ENCODE measurements around the gene FGF14. TPM values are rescaled to one million over a fixed set of nuclear protein-coding genes. Genes with fewer than 3 reads are reported as not detected.
A peak's percentile ranks its signal among the peaks of the same experiment; 100 is the strongest.

Gene FGF14
- polyA plus RNA-seq, 1 of the 3 experiments (the other 2 are of a cell fraction), result 0.20 TPM

GRCh38 chr13:101985321-101985720, 416.5 kb downstream of the FGF14 start:
- Histone ChIP-seq H3F3A (replicated peaks; ENCODE audit: insufficient read depth) (no peaks in the 10 kb centered on the region), H3K9ac (no peak overlapping the region), H3K36me3 (replicated peaks in 1 of 2; ENCODE audit: control insufficient read depth in 1 of 2, insufficient read depth in 2 of 2, low read length in 1 of 2) (no peaks in the 10 kb centered on the region), H4K20me1 (ENCODE audit: insufficient read depth) (no peaks in the 10 kb centered on the region), H3K27me3 (ENCODE audit: insufficient read depth) (no peaks in the 10 kb centered on the region), H3K27ac (ENCODE audit: low read depth in 2 of 2, low read length in 1 of 2) (peak overlapping the region in 1 of 2 experiments; percentile 39; a peak in 1 of 4 replicates), H3K79me2 (ENCODE audit: insufficient read depth) (no peaks in the 10 kb centered on the region), H2AFZ (ENCODE audit: low read depth) (no peak overlapping the region), H3K9me3 (0 out of 2 replicates have a peak, but pooled peaks cover 2% of the 10 kb centered on the region), H3K4me1 (ENCODE audit: control insufficient read depth in 1 of 2, insufficient read depth in 2 of 2, low read depth in 1 of 2, low read length in 1 of 2) (peaks cover 6 to 8% of the 10 kb centered on the region in 2 experiments; a peak in 3 of 4 replicates), H3K9me2 (no peaks in the 10 kb centered on the region), H3K4me3 (ENCODE audit: low read depth in 2 of 2, low read length in 1 of 2) (no peak overlapping the region), H3K4me2 (no peak overlapping the region)
- 38% methylated on average over 3 of the region's 3 CpGs for WGBS (ENCODE audit: low lambda C conversion rate)
- TF ChIP-seq EZH2phosphoT487 (IDR thresholded peaks at IDR 0.05; ENCODE audit: borderline replicate concordance, low read depth) (no peak), CHD2 (IDR thresholded peaks at IDR 0.05; ENCODE audit: low read length, partially characterized antibody) (no peak), GATA2 (CRISPR knock-in tag; IDR thresholded peaks at IDR 0.05) (no peak), TAF1 (IDR thresholded peaks at IDR 0.05; ENCODE audit: borderline replicate concordance, low read depth, low read length) (no peak), MAX (IDR thresholded peaks at IDR 0.05; ENCODE audit: low read depth) (no peak), PBX3 (IDR thresholded peaks at IDR 0.05) (no peak), CTCF (IDR thresholded peaks at IDR 0.05) (no peak), NFIC (IDR thresholded peaks at IDR 0.05; ENCODE audit: borderline replicate concordance) (no peak), FOXJ3 (CRISPR knock-in tag; IDR thresholded peaks at IDR 0.05) (no peak), RCOR1 (IDR thresholded peaks at IDR 0.05; ENCODE audit: low read length) (no peak), RAD21 (IDR thresholded peaks at IDR 0.05; ENCODE audit: low read length) (no peak), GABPA (IDR thresholded peaks at IDR 0.05; ENCODE audit: low read depth) (no peak), EP300 (IDR thresholded peaks at IDR 0.05; ENCODE audit: borderline replicate concordance in 1 of 2, low read depth in 1 of 2, low read length in 1 of 2) (no peak), ZBTB33 (IDR thresholded peaks at IDR 0.05; ENCODE audit: borderline replicate concordance, low read depth) (no peak), MEF2A (IDR thresholded peaks at IDR 0.05; ENCODE audit: borderline replicate concordance, low read depth) (no peak), TEAD4 (IDR thresholded peaks at IDR 0.05; ENCODE audit: borderline replicate concordance, insufficient read depth) (no peak), SIN3A (IDR thresholded peaks at IDR 0.05; ENCODE audit: borderline replicate concordance, low read depth, low read length) (no peak)
- ChIA-PET CTCF (no interaction called here), POLR2A (interaction anchor here (0.6 kb wide), 1 partner anchor 126 kb away, joined by 3 read pairs; no protein-coding TSS in a partner anchor)
- DNase-seq, result no peak

Data from SK-N-SH (cell line).